ELF-1 (cell line): ENCODE results near the gene PLA2G4E.

ENCODE experiments used
- DNase-seq: peaks from one replicate; pipeline ENCODE4 v3.0.0-alpha.2; 2016; ENCODE audit warnings: low read depth, low spot score

The PLA2G4E gene

DNA sequence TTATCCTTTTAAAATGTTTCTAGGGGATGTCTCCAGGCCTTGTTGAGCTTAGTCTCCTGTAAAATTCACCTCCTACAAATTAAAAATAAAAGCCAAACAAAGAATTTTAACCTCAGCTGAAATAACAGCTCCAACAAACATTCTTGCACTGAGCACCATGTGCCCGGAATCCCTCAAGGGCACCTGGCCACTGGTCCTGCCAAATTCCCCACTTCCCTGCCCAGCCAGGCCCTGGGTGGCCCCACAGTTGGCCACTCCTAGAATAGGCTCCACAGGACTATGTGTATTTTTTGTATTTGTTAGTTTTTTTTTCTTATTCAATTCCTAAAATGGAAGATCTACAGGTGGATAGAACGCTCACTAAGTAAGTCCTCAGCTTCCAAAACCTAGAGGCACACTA is 33.1 kb upstream of the PLA2G4E start:
- no peak for DNase-seq

DNA sequence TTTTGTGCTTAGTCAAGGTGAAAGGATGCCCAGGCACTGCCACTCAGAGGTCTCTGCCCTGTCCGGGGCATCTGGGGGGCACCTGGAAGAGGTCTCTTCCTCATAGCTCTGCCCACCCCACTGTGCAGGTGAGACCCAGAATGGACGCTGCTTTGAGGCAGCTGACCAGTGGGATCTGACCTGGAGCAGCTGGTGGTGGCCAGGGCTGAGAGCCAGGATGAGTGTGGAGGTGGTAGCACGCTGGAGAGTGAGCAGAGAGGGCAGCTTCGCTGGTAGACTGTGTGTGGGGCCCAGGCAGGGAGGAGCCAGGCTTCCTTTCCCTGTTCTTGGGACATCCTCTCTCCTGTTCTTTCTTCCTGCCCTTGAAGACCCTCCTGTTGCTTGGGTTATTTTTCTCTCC is 32.2 kb upstream of the PLA2G4E start:
- no peak for DNase-seq

GRCh38 chr15:42050484-42051255 is 29.8 kb upstream of the PLA2G4E start:
- no peak for DNase-seq

GRCh38 chr15:42048821-42049200 is 28.0 kb upstream of the PLA2G4E start:
- no peak for DNase-seq

GRCh38 chr15:42048080-42048820 is 27.4 kb upstream of the PLA2G4E start:
- DNase-seq = no peak

- no peak for DNase-seq
These were observed 25.8 kb upstream of the PLA2G4E start for GRCh38 chr15:42046597-42046996.

GRCh38 chr15:42045211-42045615 is 24.4 kb upstream of the PLA2G4E start:
- no peak for DNase-seq

GRCh38 chr15:42042602-42043400 is 22.0 kb upstream of the PLA2G4E start:
- no peak for DNase-seq

- no peak for DNase-seq
These were observed 17.6 kb upstream of the PLA2G4E start for GRCh38 chr15:42038401-42038800.

GRCh38 chr15:42037656-42038055 is 16.8 kb upstream of the PLA2G4E start:
- no peak for DNase-seq

DNA sequence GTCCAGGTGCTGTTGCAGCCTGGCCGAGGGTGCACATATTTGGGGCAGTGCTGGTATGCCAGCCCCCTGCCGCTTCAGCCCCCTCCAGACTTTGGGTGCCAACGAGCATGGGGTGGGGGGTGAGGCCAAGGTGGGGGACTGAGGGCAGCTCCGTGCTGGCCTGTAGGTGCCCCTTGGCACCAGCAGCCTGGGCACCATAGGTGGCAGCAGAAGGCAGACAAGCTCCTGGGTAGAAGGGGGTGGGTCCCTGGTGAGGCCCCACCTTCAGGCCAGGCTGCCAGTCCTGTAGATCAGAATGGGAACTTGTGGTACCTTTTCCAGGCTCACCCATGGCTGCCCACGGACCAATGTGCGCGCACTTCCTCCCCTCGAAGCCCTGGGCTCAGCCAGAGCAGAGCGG is 16.1 kb upstream of the PLA2G4E start:
- DNase-seq = no peak

DNA sequence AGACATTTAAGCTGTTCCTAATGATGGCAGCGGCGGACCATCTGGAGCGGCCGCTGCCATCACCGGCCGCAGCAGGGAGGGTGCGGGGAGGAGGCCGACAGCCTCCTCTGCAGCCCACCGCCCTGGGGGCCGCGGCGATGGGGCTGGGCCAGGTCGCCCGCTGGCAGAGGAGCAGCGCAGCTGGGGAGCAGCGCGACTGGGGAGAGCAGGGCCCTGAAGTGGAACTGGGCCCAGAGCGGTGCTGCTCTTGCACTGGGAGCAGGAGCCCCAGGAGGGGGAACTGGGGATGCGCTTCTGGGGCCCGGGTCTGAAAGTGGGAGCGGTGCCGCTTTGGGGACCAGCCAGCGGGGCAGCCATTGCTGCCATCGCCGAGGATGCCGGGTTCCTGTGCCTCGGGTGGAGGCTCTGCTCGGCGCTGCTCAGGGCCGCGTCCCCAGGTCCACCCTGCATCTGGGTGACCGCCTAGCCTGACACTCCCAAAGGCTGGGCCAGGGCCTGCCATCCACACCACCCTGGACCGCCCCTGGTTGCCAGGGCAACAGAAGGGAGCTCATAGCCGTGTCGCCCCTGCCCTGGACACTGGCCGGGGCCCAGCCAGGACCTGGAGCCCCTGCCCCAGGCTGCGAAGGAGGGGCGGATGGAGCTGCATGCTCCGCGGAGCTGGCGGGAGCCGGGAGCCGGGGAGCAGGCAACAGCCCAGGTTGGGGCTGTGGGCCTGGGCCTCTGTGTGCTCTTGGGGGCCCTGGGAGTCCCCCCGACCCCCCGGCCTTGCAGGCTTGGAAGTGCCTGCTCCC is 15.5 kb upstream of the PLA2G4E start:
- no peak for DNase-seq

- DNase-seq = no peak
These were observed 14.6 kb upstream of the PLA2G4E start for GRCh38 chr15:42035435-42035761.

- no peak for DNase-seq
These were observed 14.0 kb upstream of the PLA2G4E start for GRCh38 chr15:42034628-42035434.

- DNase-seq = no peak
These were observed 12.5 kb upstream of the PLA2G4E start for GRCh38 chr15:42033214-42033873.

DNA sequence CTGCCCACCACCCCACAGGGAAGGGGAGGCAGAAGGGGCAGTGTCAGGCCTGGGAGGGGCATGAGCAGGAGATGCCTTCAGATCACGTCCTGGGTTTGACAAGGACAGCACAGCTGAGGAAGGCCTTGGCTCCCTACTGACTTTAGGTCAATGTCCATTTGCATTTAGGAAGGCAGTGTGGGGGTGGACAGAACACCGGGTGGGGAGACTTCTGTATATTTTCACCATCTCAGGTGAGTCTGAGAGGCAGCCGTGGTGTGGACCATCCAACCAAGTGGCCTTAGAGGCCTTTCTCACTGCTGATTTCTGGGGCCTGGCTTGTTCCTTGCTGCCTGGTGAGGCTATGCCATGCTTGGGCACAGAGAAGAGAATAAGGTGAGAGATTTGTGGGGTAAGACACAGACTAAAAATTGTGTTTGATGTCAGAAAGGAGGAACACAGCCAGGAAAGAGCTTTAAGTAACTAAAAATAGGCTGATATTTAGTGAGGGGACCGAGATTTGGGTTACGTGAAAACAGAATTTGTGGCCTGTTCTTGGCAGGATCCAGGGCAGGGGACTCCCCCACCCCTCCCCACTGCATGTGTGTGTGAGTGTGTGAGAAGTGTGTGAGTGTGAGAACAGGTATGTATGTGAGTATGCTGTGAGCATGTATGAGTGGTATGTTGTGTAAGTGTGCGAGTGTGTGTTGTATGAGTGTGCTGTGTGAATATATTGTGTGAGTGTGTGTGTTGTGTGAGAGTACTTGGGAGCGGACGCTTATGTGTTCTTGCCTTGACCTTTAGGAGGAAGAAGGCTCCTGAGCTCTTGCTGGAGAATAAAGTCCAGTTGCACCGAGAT is 11.8 kb upstream of the PLA2G4E start:
- no peak for DNase-seq

DNA sequence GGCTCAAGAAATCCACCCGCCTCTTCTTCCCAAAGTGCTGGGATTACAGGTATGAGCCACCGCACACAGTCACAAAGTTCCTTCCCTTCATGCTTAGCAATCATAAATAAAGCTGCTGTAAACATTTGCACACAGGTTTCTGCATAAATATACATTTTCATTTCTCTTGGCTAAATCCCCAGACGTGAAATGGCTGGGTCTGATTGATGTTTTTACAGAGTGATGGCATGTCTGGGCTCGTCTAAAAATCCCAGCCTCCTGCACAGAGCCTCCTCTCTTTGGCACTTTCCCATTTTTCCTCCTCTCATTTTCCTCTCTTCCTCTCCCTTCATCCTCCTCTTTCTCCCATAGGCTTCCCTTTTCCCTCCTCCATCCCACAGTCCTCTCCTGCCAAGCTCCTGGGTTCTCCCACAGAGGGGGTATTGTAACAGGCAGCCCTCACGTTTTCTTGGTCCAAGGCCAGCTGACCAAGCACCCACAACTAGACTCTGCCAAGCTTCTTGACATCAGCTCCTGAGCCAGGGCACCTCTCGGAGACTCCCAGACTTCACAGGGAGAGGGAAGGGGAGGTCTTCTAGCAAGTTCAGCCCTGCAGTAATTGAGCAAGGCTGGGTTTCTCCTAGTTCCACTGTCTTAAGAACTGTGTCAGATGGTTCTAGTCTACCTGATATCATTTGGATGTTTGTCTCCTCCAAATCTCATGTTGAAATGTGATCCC is 10.5 kb upstream of the PLA2G4E start:
- DNase-seq = no peak

DNA sequence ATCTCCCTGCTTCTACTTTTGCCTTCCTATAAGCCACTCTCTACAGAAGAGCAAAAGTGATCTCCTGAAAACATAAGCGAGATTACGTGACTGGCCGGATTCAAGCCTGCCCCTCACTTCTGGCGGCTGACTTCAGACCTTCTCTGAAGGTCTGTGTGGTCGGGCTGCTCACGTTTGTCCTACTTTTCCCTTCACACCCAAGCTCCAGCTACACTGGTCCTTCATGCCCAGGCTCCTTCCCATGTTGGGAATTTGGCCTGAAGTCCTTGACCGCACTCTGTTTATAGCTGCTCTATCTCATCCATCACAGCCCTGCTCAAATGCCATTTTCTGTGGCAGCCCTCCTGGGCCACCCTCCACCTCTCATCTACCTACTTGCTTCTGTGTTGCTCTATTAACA is 6.7 kb upstream of the PLA2G4E start:
- no peak for DNase-seq

DNA sequence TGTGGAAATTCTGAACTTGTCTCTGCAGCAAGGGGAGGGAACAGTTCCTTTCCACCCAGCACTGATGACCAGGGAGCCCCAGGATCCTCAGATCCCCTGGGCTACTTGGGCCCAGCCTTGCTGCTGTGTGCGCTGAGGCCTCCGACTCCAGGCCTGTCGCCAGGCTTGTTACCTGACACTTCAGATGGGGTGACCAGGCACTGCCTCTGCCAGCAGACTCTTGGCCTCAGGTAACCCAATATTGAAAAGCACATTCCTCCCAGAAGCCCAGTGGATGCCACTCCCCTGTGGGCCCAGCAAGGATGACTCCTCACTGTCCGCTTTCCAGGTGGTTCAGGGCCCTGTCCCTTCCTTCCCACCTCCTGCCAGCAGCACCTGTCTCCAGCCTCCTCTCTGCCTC is 3.5 kb upstream of the PLA2G4E start:
- no peak for DNase-seq
